Measurements from ENCODE around the gene AP3B2.

DNA sequence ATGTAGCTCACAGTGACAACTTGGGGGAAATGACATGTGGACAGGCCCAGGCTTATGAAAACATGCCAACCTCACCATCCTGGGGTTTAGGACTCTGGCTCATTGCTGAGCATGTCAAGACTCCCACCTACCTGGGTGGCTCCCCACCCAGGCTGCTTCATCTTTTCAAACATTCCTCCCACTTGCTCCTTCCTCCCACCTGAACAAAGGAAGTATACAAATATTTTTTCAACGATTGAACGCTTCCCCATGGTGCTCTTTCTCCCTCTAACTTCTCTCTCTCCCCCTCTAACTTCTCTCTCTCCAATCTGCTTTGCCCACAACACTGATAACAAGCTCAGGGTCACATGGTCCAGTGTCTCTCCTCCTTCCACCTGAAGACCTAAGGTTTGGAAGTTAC lies 34.8 kb downstream of the AP3B2 start:
- TF ChIP-seq CTCF (IDR thresholded peaks at IDR 0.05), result no peak
- no peak for TF ChIP-seq POLR2A (IDR thresholded peaks at IDR 0.05)
- no peak for TF ChIP-seq POLR2AphosphoS5 (IDR thresholded peaks at IDR 0.05)
- TF ChIP-seq EP300 (IDR thresholded peaks at IDR 0.05), result no peak
